HepG2 (cell line): ENCODE data around the gene ROCK1. TPM values are rescaled to one million over a fixed set of nuclear protein-coding genes. Genes with fewer than 3 reads are reported as not detected.

Experiments used
- ATAC-seq: fragments of 200-7000 bp; cut with Tn5 transposase; 3 replicates; pipeline ENCODE4 v1.9.1; 2020; ENCODE audit warnings: mild to moderate bottlenecking, moderate library complexity
- BruUV-seq: library from RNA; stranded (reverse); fragments of 400-500 nt; replicated peaks from 2 replicates; lab custom pipeline; 2021; lab: Mats Ljungman, UMichigan
- CTCF ChIA-PET: fragments of 300-600 bp; formaldehyde crosslinking; extraction: SDS; loops from one replicate; lab custom pipeline; 2021; ENCODE audit warnings: low total read pairs, inconsistent platforms, low intra/inter-chr PET ratio; lab: Yijun Ruan, JAX
- POLR2A ChIA-PET: fragments of 350-600 bp; sonication (Branson Sonifier 250); formaldehyde crosslinking; loops from one replicate; lab custom pipeline; 2020; ENCODE audit warnings: antibody characterized with exemption, inconsistent platforms; lab: Yijun Ruan, JAX
- DNase-seq: peaks from one replicate; pipeline ENCODE4 v3.0.0-alpha.2; 2015; ENCODE audit warnings: low spot score
- FAIRE-seq: peaks from 3 replicates; lab custom pipeline; 2011; peaks lifted over from hg19 to GRCh38; lab: Jason Lieb, UNC
- H2AFZ ChIP-seq: one replicate; pipeline ENCODE4 v1.6.1; 2011; ENCODE audit warnings: low read length, inconsistent platforms
- H3K27ac ChIP-seq: fragments of 300-600 bp; 3 replicates; pipeline ENCODE4 v1.8.0; 2011; ENCODE audit warnings: mixed run types, mild to moderate bottlenecking, mixed read lengths, low read length, inconsistent platforms; ENCODE audit not compliant: insufficient read depth; ENCODE audit errors: extremely low read length
- H3K27me3 ChIP-seq, 2 experiments: fragments of 200-600 bp in 1 of 2; 2 replicates in 1 of 2; 3 replicates in 1 of 2; pipeline versions ENCODE4 v1.6.0 to v1.8.0; 2011; ENCODE audit warnings: low read length in 2 of 2, mild to moderate bottlenecking in 2 of 2, moderate library complexity in 2 of 2, inconsistent platforms in 1 of 2; ENCODE audit not compliant: insufficient read depth in 2 of 2, control insufficient read depth in 1 of 2
- H3K36me3 ChIP-seq, 2 experiments: fragments of 200-600 bp in 1 of 2; replicated peaks in 1 of 2; 2 replicates in 1 of 2; 3 replicates in 1 of 2; pipeline versions ENCODE4 v1.5.1 to v1.8.0; 2011; ENCODE audit warnings: low read length in 2 of 2, inconsistent platforms in 1 of 2; ENCODE audit not compliant: insufficient read depth in 2 of 2, control insufficient read depth in 1 of 2
- H3K4me1 ChIP-seq: 2 replicates; pipeline ENCODE4 v1.5.1; 2012; ENCODE audit warnings: low read length, inconsistent platforms; ENCODE audit not compliant: insufficient read depth
- H3K4me2 ChIP-seq: 2 replicates; pipeline ENCODE4 v1.6.0; 2011; ENCODE audit warnings: low read depth, low read length, inconsistent platforms
- H3K4me3 ChIP-seq, 3 experiments: fragments of 200-600 bp in 1 of 3; sonication (generic), shearing (Covaris generic) in 1 of 3; replicated peaks in 1 of 3; 2 replicates each; pipeline ENCODE4 v1.5.1; 2011 to 2016; ENCODE audit warnings: low read length in 3 of 3, inconsistent platforms in 2 of 3, low read depth in 2 of 3, mild to moderate bottlenecking in 2 of 3, control low read depth in 1 of 3, mixed read lengths in 1 of 3; ENCODE audit not compliant: insufficient read depth in 1 of 3
- H3K79me2 ChIP-seq: one replicate; pipeline ENCODE4 v1.6.1; 2011; ENCODE audit warnings: low read length, inconsistent platforms; ENCODE audit not compliant: insufficient read depth
- H3K9ac ChIP-seq: 2 replicates; pipeline ENCODE4 v1.6.0; 2011; ENCODE audit warnings: mild to moderate bottlenecking, low read depth, low read length, inconsistent platforms; ENCODE audit not compliant: insufficient read depth
- H3K9me3 ChIP-seq: 2 replicates; pipeline ENCODE4 v1.5.1; 2012; ENCODE audit warnings: mild to moderate bottlenecking, low read length
- H4K20me1 ChIP-seq: 2 replicates; pipeline ENCODE4 v1.6.0; 2011; ENCODE audit warnings: inconsistent platforms, mild to moderate bottlenecking, low read length, moderate library complexity; ENCODE audit not compliant: insufficient read depth
- MED13 ChIP-seq: sonication (generic); formaldehyde crosslinking; IDR thresholded peaks from 2 replicates; pipeline ENCODE4 v1.5.0; 2020; ENCODE audit warnings: missing genetic modification reagents
- MTA1 ChIP-seq: sonication (generic); formaldehyde crosslinking; IDR thresholded peaks from 2 replicates; pipeline ENCODE4 v1.4.0; 2020; ENCODE audit warnings: missing genetic modification reagents, mild to moderate bottlenecking, borderline replicate concordance
- MXI1 ChIP-seq: IDR thresholded peaks from 3 replicates; pipeline ENCODE4 v1.6.1; 2012; ENCODE audit warnings: low read depth, low read length, inconsistent platforms, borderline replicate concordance
- NR2F6 ChIP-seq, 2 experiments: IDR thresholded peaks; 2 replicates each; pipeline ENCODE4 v1.6.1; 2016; ENCODE audit warnings: antibody characterized with exemption in 1 of 2, mild to moderate bottlenecking in 1 of 2
- WGBS: methylation state at CpG from one replicate; pipeline ENCODE4 v1.1.6; 2017; ENCODE audit warnings: low lambda C conversion rate; 5-methylcytosine and 5-hydroxymethylcytosine counted together
- in situ Hi-C: cut with HindIII; loops from 2 replicates; pipeline ENCODE4 v1.10.0; 2017; ENCODE audit warnings: low pct_unique_long_range_greater_than_20kb; ENCODE audit not compliant: extremely low pct_ligation_motif_present
- intact Hi-C: fragments of 100-400 bp; cut with micrococcal nuclease; formaldehyde crosslinking; loops from one replicate; pipeline ENCODE4 v1.10.0; 2022; ENCODE audit not compliant: unreplicated experiment
- polyA plus RNA-seq, 8 experiments: library from polyadenylated mRNA; depleted of rRNA in 3 of 8; stranded (reverse) in 7 of 8; unstranded in 1 of 8; fragments of >200 nt; fragmentation: Illumina TruSeq in 4 of 8; extraction: Trizol in 4 of 8; gene quantifications; 2 replicates each; pipeline versions ENCODE4 v1.2.1 to v1.2.3, GENCODE V29; 2011 to 2016; ENCODE audit warnings: low read depth in 4 of 8, missing spikeins in 1 of 8, mixed read lengths in 1 of 8; ENCODE audit not compliant: insufficient read depth in 1 of 8
- total RNA-seq, 5 experiments: library from RNA; depleted of rRNA; stranded (reverse); fragments of >200 nt; fragmentation: Illumina TruSeq; extraction: Trizol; gene quantifications; 2 replicates each; pipeline ENCODE4 v1.2.3, GENCODE V29; 2016; ENCODE audit warnings: low read depth in 1 of 5
- TF ChIP-seq, protein P1 (sequence below): sonication (generic); formaldehyde crosslinking; IDR thresholded peaks from 2 replicates; pipeline ENCODE4 v1.4.0; 2020; ENCODE audit warnings: missing genetic modification reagents, borderline replicate concordance
- TF ChIP-seq, protein P2 (sequence below): sonication (generic); formaldehyde crosslinking; IDR thresholded peaks from 2 replicates; pipeline ENCODE4 v1.5.1; 2020; ENCODE audit warnings: mild to moderate bottlenecking, missing genetic modification reagents, borderline replicate concordance
- TF ChIP-seq, protein P3 (sequence below): sonication (generic); formaldehyde crosslinking; IDR thresholded peaks from 2 replicates; pipeline ENCODE4 v1.4.0; 2020; ENCODE audit warnings: missing genetic modification reagents
- TF ChIP-seq, protein P4 (sequence below): sonication (generic); formaldehyde crosslinking; IDR thresholded peaks from 2 replicates; pipeline ENCODE4 v1.5.1; 2020; ENCODE audit warnings: missing genetic modification reagents, mild to moderate bottlenecking, borderline replicate concordance

Gene ROCK1
- total and polyA plus RNA-seq, 2 of the 13 experiments (the other 11 are each of a cell fraction or from before 2014, with no cell fraction given), result 10.5 to 27.2 TPM

DNA sequence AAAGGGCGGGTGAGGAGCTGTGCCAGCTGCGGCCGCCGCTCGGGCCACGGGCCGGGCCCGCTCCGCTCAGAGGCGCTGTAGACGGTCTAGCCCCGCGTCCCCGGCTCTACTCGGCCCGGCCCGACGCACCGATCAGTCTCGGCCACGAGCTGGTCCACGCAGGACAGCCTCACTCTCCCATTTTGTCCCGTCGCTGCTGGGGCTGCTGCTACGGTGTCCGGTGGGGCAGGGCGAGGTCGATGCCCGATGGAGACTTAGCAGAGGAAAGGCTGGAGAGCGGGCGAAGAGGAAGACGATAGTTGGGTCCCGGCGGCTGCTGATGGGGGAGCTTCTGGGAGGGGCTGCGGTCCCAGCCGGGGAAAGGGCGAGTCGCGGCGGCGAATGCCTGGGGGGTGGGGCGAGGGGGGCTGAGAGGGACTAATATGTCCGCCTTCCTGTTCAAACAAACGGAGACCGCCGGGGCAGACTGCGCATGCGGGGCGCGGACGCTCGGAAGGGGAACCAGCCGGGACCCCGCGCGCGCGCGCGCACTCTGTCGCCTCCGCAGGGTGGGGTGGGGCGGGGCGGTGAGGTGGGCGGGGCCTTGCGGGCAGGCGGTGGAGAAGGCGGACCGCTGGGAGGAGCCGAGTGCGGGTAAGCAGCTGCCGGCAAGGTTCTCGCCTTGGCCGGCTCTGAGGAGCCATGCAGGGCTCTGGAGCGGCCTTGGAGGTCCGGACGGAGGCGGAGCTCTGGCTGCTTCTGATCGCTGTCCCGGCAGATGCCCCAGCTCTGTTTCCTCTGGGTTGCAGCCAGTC is at the start of gene ROCK1 (continued):
- TF ChIP-seq, protein P1, sequence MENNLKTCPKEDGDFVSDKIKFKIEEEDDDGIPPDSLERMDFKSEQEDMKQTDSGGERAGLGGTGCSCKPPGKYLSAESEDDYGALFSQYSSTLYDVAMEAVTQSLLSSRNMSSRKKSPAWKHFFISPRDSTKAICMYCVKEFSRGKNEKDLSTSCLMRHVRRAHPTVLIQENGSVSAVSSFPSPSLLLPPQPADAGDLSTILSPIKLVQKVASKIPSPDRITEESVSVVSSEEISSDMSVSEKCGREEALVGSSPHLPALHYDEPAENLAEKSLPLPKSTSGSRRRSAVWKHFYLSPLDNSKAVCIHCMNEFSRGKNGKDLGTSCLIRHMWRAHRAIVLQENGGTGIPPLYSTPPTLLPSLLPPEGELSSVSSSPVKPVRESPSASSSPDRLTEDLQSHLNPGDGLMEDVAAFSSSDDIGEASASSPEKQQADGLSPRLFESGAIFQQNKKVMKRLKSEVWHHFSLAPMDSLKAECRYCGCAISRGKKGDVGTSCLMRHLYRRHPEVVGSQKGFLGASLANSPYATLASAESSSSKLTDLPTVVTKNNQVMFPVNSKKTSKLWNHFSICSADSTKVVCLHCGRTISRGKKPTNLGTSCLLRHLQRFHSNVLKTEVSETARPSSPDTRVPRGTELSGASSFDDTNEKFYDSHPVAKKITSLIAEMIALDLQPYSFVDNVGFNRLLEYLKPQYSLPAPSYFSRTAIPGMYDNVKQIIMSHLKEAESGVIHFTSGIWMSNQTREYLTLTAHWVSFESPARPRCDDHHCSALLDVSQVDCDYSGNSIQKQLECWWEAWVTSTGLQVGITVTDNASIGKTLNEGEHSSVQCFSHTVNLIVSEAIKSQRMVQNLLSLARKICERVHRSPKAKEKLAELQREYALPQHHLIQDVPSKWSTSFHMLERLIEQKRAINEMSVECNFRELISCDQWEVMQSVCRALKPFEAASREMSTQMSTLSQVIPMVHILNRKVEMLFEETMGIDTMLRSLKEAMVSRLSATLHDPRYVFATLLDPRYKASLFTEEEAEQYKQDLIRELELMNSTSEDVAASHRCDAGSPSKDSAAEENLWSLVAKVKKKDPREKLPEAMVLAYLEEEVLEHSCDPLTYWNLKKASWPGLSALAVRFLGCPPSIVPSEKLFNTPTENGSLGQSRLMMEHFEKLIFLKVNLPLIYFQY (CRISPR knock-in tag), result no peak

DNA sequence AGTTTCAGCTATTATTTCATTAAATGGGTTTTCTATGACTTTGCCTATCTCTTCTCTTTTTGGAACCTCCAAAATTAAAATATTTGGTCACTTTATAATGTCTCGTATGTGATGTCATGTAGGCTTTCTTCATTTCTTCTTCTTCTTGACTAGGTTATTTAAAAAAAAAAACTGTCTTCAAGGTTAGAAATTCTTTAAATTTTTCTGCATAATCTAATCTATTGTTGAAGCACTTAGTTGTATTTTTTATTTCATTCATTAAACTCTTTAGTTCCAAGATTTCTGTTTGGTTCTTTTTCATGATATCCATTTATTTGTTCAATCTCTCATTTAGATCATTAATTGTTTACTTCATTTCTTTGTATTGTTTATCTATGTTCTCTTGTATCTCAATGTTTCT is 43.8 kb upstream of the ROCK1 start:
- FAIRE-seq (no peak), ATAC-seq (no peak), DNase-seq (no peak)
- intact Hi-C loops (no loop called here), in situ Hi-C loops (loop anchor here (25.0 kb wide), 1 partner anchor 107 kb away; no protein-coding TSS in a partner anchor)
- Histone ChIP-seq H3K27me3 (no peaks in the 10 kb centered on the region; a peak in 1 of 5 replicates), H3K4me3 (no peak overlapping the region), H3K4me2 (no peak overlapping the region), H2AFZ (no peak overlapping the region), H3K27ac (no peak overlapping the region), H3K9me3 (no peaks in the 10 kb centered on the region), H3K9ac (no peak overlapping the region), H3K79me2 (no peaks in the 10 kb centered on the region), H3K4me1 (no peaks in the 10 kb centered on the region), H3K36me3 (no peaks in the 10 kb centered on the region), H4K20me1 (no peaks in the 10 kb centered on the region)
- POLR2A ChIA-PET, result no interaction called here
- 24% methylated on average over 1 of the region's 1 CpG for WGBS
- TF ChIP-seq MTA1 (no peak), NR2F6 (IDR thresholded peaks at IDR 0.05) (no peak), NR2F6 (CRISPR knock-in tag; IDR thresholded peaks at IDR 0.05) (no peak), MED13 (CRISPR knock-in tag) (no peak), MXI1 (no peak)
- TF ChIP-seq, protein P2, sequence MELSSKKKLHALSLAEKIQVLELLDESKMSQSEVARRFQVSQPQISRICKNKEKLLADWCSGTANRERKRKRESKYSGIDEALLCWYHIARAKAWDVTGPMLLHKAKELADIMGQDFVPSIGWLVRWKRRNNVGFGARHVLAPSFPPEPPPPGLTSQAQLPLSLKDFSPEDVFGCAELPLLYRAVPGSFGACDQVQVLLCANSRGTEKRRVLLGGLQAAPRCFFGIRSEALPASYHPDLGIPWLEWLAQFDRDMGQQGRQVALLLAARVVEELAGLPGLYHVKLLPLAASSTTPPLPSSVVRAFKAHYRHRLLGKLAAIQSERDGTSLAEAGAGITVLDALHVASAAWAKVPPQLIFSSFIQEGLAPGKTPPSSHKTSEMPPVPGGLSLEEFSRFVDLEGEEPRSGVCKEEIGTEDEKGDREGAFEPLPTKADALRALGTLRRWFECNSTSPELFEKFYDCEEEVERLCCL (CRISPR knock-in tag), result no peak
- TF ChIP-seq, protein P3, sequence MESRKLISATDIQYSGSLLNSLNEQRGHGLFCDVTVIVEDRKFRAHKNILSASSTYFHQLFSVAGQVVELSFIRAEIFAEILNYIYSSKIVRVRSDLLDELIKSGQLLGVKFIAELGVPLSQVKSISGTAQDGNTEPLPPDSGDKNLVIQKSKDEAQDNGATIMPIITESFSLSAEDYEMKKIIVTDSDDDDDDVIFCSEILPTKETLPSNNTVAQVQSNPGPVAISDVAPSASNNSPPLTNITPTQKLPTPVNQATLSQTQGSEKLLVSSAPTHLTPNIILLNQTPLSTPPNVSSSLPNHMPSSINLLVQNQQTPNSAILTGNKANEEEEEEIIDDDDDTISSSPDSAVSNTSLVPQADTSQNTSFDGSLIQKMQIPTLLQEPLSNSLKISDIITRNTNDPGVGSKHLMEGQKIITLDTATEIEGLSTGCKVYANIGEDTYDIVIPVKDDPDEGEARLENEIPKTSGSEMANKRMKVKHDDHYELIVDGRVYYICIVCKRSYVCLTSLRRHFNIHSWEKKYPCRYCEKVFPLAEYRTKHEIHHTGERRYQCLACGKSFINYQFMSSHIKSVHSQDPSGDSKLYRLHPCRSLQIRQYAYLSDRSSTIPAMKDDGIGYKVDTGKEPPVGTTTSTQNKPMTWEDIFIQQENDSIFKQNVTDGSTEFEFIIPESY, result no peak
- TF ChIP-seq, protein P4, sequence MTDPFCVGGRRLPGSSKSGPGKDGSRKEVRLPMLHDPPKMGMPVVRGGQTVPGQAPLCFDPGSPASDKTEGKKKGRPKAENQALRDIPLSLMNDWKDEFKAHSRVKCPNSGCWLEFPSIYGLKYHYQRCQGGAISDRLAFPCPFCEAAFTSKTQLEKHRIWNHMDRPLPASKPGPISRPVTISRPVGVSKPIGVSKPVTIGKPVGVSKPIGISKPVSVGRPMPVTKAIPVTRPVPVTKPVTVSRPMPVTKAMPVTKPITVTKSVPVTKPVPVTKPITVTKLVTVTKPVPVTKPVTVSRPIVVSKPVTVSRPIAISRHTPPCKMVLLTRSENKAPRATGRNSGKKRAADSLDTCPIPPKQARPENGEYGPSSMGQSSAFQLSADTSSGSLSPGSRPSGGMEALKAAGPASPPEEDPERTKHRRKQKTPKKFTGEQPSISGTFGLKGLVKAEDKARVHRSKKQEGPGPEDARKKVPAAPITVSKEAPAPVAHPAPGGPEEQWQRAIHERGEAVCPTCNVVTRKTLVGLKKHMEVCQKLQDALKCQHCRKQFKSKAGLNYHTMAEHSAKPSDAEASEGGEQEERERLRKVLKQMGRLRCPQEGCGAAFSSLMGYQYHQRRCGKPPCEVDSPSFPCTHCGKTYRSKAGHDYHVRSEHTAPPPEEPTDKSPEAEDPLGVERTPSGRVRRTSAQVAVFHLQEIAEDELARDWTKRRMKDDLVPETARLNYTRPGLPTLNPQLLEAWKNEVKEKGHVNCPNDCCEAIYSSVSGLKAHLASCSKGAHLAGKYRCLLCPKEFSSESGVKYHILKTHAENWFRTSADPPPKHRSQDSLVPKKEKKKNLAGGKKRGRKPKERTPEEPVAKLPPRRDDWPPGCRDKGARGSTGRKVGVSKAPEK (CRISPR knock-in tag), result no peak
- CTCF ChIA-PET, result no interaction called here
- no TSS peak for BruUV-seq
